ENCODE results near the gene CIAO2B.

The CIAO2B gene

GRCh38 chr16:66953462-66954096 lies 19.4 kb upstream of the CIAO2B start:
- no peak overlapping the region for H3K4me3 ChIP-seq (ENCODE audit: low read length)
- peak; percentile 88 for DNase-seq (ENCODE audit: low read depth)
- TF ChIP-seq CTCF (IDR thresholded peaks at IDR 0.05; ENCODE audit: insufficient read depth, low read depth, low read length, missing control alignments) = no peak

- H3K4me3 ChIP-seq (ENCODE audit: low read length) = no peak overlapping the region
- no peak for TF ChIP-seq CTCF (IDR thresholded peaks at IDR 0.05; ENCODE audit: insufficient read depth, low read depth, low read length, missing control alignments)
Measured at GRCh38 chr16:66952430-66953110, 18.4 kb upstream of the CIAO2B start.

DNA sequence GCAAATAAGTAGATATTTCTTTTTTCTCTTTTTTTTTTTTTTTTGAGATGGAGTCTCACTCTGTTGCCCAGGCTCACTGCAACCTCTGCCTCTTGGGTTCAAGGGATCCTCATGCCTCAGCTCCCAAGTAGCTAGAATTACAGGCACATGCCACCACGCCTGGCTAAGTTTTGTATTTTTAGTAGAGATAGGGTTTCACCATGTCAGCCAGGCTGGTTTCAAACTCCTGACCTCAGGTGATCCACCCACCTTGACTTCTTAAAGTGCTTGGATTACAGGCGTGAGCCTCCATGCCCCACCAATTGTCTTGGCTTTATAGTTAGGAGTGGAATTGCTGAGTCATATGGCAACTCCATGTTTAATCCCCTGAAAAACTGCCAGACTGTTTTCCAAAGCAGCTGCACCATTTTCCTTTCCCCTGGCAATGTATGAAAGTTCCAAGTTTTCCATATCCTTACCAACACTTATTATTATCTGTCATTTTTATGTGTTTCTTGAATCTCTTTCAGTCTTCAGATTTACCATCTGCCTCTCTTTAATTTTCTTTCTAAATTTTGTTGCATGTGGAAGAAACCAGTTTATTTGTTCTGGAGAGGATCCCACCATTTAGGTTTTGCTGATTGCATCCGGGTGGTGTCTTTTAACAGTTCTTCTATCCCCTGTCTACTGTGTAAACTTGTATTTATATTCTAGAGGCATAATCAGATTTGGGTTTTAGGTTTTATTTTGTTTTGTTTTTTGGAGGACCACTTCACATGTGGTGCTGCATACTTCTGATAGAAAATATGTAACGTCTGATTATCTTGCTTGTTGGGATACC lies 17.0 kb upstream of the CIAO2B start:
- no peak overlapping the region for H3K4me3 ChIP-seq (ENCODE audit: low read length)
- no peak for DNase-seq (ENCODE audit: low read depth)
- no peak for TF ChIP-seq CTCF (IDR thresholded peaks at IDR 0.05; ENCODE audit: insufficient read depth, low read depth, low read length, missing control alignments)

More at GRCh38 chr16:66952430-66953110, 18.4 kb upstream of the CIAO2B start:
- no peak for DNase-seq (ENCODE audit: low read depth)

- no peak for DNase-seq (ENCODE audit: low read depth)
- no peak for TF ChIP-seq CTCF (IDR thresholded peaks at IDR 0.05; ENCODE audit: insufficient read depth, low read depth, low read length, missing control alignments)
Measured at GRCh38 chr16:66950437-66950836, 16.2 kb upstream of the CIAO2B start.

GRCh38 chr16:66949472-66949871 lies 15.3 kb upstream of the CIAO2B start:
- peak overlapping the region; percentile 63 for H3K4me3 ChIP-seq (ENCODE audit: low read length)
- TF ChIP-seq CTCF (IDR thresholded peaks at IDR 0.05; ENCODE audit: insufficient read depth, low read depth, low read length, missing control alignments) = no peak
- no peak for DNase-seq (ENCODE audit: low read depth)

More at GRCh38 chr16:66950437-66950836, 16.2 kb upstream of the CIAO2B start:
- H3K4me3 ChIP-seq (ENCODE audit: low read length) = peak overlapping the region; percentile 4

DNA sequence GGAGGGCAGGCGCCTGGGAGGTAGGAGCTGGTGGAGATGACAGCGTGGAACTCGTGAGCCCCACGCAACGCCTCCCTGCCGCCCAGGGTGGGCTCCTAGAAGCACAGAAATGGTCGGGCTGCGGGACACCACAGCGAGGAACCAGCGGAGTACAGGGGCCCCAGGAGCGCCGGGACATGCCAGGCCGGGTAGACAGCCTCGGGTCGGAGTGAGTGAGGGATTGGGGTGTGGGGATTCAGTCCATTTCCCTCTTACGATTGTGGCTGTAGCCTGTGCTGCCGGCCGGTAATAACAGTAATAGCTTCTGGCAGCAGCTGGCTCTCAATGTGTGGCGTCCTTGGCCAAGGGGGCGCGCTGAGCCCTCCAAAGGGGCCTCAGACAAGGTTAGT lies 14.6 kb upstream of the CIAO2B start:
- peak overlapping the region; percentile 63 for H3K4me3 ChIP-seq (ENCODE audit: low read length)
- DNase-seq (ENCODE audit: low read depth) = no peak
- TF ChIP-seq CTCF (IDR thresholded peaks at IDR 0.05; ENCODE audit: insufficient read depth, low read depth, low read length, missing control alignments) = no peak

Data from epithelial cell of esophagus (primary cell).